CD14-positive monocyte (primary cell): ENCODE results near the gene TSPAN18. TPM values are rescaled to one million over a fixed set of nuclear protein-coding genes. Genes with fewer than 3 reads are reported as not detected.

Source experiments
- DNase-seq, 3 donors: peaks; one replicate each; pipeline ENCODE4 v3.0.0-alpha.2; 2011 to 2022
- H2AFZ ChIP-seq: 2 replicates; pipeline ENCODE4 v1.6.0; 2012; ENCODE audit warnings: mild to moderate bottlenecking, low read depth, low read length, inconsistent platforms; ENCODE audit not compliant: insufficient read depth, poor library complexity, severe bottlenecking
- H3K27ac ChIP-seq, 2 donors: 1 replicate in 1 of 2; 2 replicates in 1 of 2; pipeline ENCODE4 v1.5.1; 2012 to 2013; ENCODE audit warnings: low read length in 2 of 2, control low read depth in 1 of 2, inconsistent platforms in 1 of 2, low read depth in 1 of 2, mild to moderate bottlenecking in 1 of 2
- H3K27me3 ChIP-seq, 2 donors: one replicate each; pipeline versions ENCODE4 v1.6.0 to v1.6.1; 2011 to 2013; ENCODE audit warnings: low read length in 2 of 2; ENCODE audit not compliant: control insufficient read depth in 2 of 2, insufficient read depth in 2 of 2
- H3K36me3 ChIP-seq, 2 donors: replicated peaks in 1 of 2; 1 replicate in 1 of 2; 2 replicates in 1 of 2; pipeline versions ENCODE4 v1.5.1 to v1.6.1; 2012 to 2013; ENCODE audit warnings: low read length in 2 of 2, control low read depth in 1 of 2, inconsistent platforms in 1 of 2, mild to moderate bottlenecking in 1 of 2; ENCODE audit not compliant: insufficient read depth in 2 of 2, control insufficient read depth in 1 of 2
- H3K4me1 ChIP-seq, 2 donors: 1 replicate in 1 of 2; 2 replicates in 1 of 2; pipeline versions ENCODE4 v1.5.1 to v1.6.1; 2012 to 2013; ENCODE audit warnings: low read length in 2 of 2, control low read depth in 1 of 2, inconsistent platforms in 1 of 2, mild to moderate bottlenecking in 1 of 2, moderate library complexity in 1 of 2; ENCODE audit not compliant: insufficient read depth in 2 of 2, control insufficient read depth in 1 of 2
- H3K4me2 ChIP-seq: replicated peaks from 2 replicates; pipeline ENCODE3; 2012; ENCODE audit warnings: low read length, moderate library complexity, mild to moderate bottlenecking; ENCODE audit not compliant: poor library complexity, severe bottlenecking; ENCODE audit errors: extremely low read depth
- H3K4me3 ChIP-seq, 3 experiments: fragments of 200-600 bp in 1 of 3; sonication (generic) in 1 of 3; replicated peaks in 1 of 3; 1 replicate in 2 of 3; 2 replicates in 1 of 3; pipeline ENCODE4 v1.5.1; 2011 to 2013; ENCODE audit warnings: low read length in 3 of 3, mild to moderate bottlenecking in 3 of 3, control low read depth in 2 of 3, low read depth in 2 of 3, inconsistent platforms in 1 of 3, moderate library complexity in 1 of 3
- H3K79me2 ChIP-seq: 2 replicates; pipeline ENCODE4 v1.6.0; 2012; ENCODE audit warnings: mild to moderate bottlenecking, control low read depth, inconsistent platforms, low read length, moderate library complexity; ENCODE audit not compliant: insufficient read depth
- H3K9ac ChIP-seq: 2 replicates; pipeline ENCODE4 v1.6.0; 2017; ENCODE audit warnings: low read length, mild to moderate bottlenecking; ENCODE audit not compliant: insufficient read depth, poor library complexity, severe bottlenecking
- H3K9me3 ChIP-seq, 2 donors: replicated peaks in 1 of 2; 1 replicate in 1 of 2; 2 replicates in 1 of 2; pipeline versions ENCODE4 v1.5.1 to v1.6.1; 2012 to 2013; ENCODE audit warnings: low read length in 2 of 2, control low read depth in 1 of 2; ENCODE audit not compliant: control insufficient read depth in 1 of 2, insufficient read depth in 1 of 2
- H4K20me1 ChIP-seq: 2 replicates; pipeline ENCODE4 v1.6.0; 2012; ENCODE audit warnings: mild to moderate bottlenecking, low read length, control low read depth, moderate library complexity; ENCODE audit not compliant: insufficient read depth
- H3K27ac Mint-ChIP-seq, 7 donors: one replicate each; pipeline ENCODE4 v1.8.0; 2020; ENCODE audit warnings: mild to moderate bottlenecking in 7 of 7, mixed read lengths in 7 of 7, moderate library complexity in 6 of 7, inconsistent platforms in 2 of 7
- H3K27me3 Mint-ChIP-seq, 3 donors: one replicate each; pipeline ENCODE4 v1.8.0; 2021 to 2022; ENCODE audit warnings: low read depth in 3 of 3, mild to moderate bottlenecking in 3 of 3, mixed read lengths in 3 of 3, moderate library complexity in 3 of 3, inconsistent platforms in 1 of 3
- H3K36me3 Mint-ChIP-seq, 2 donors: one replicate each; pipeline ENCODE4 v1.8.0; 2020; ENCODE audit warnings: mixed read lengths in 2 of 2, inconsistent platforms in 1 of 2, mild to moderate bottlenecking in 1 of 2
- H3K4me1 Mint-ChIP-seq: one replicate; pipeline ENCODE4 v1.8.0; 2020; ENCODE audit warnings: mild to moderate bottlenecking, mixed read lengths
- H3K4me3 Mint-ChIP-seq, 2 donors: one replicate each; pipeline ENCODE4 v1.8.0; 2020; ENCODE audit warnings: mild to moderate bottlenecking in 2 of 2, mixed read lengths in 2 of 2, moderate library complexity in 1 of 2
- H3K9me3 Mint-ChIP-seq, 7 donors: one replicate each; pipeline ENCODE4 v1.8.0; 2020 to 2022; ENCODE audit warnings: mixed read lengths in 7 of 7, mild to moderate bottlenecking in 6 of 7, moderate library complexity in 6 of 7, inconsistent platforms in 2 of 7
- WGBS: methylation state at CpG from one replicate; pipeline ENCODE4 v1.1.5; 2013; ENCODE audit warnings: missing lambda C conversion rate; ENCODE audit not compliant: insufficient coverage; 5-methylcytosine and 5-hydroxymethylcytosine counted together
- intact Hi-C, 2 donors: fragments of 100-400 bp; cut with micrococcal nuclease; formaldehyde crosslinking; loops; one replicate each; pipeline versions ENCODE4 v1.15.0 to v1.15.1; 2023
- polyA plus RNA-seq, 3 donors: library from polyadenylated mRNA; depleted of rRNA in 1 of 3; unstranded in 2 of 3; stranded (reverse) in 1 of 3; fragments of 300-500 nt in 2 of 3; fragments of >200 nt in 1 of 3; fragmentation: Illumina TruSeq in 2 of 3; gene quantifications; 1 replicate in 2 of 3; 2 replicates in 1 of 3; pipeline ENCODE4 v1.2.3, GENCODE V29; 2012 to 2021
- TF ChIP-seq, protein P1 (sequence below): fragments of 200-600 bp; IDR thresholded peaks from one replicate; pipeline ENCODE4 v1.8.0; 2022; ENCODE audit warnings: antibody characterized with exemption, mild to moderate bottlenecking

TSPAN18 gene
- polyA plus RNA-seq, 3 donors, result not detected

DNA sequence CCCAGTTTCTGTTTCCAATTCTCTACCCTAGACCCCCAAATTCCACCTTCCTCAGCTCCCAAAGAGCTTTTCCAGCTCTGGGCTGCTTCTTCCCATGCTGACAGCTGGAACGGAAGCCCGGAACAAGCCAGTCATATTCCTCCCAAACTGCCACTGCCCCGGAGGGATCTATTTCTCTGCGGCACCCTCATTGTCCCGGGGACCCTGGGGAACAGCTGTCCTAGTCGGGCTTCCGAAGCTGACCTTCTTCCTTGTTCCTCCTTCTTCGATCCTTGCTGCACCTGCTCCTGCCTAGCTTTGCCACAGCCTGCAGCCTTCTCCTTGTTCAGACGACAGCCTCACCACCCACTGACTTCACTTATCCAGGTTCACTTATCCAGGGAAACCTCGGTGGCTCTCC, 105.7 kb downstream of the TSPAN18 start:
- no peak overlapping the region for H3K27ac Mint-ChIP-seq
- Histone ChIP-seq H3K9ac (no peak overlapping the region), H3K27me3 (no peaks in the 10 kb centered on the region), H3K36me3 (no peaks in the 10 kb centered on the region), H2AFZ (no peak overlapping the region), H3K4me2 (no peak overlapping the region), H3K79me2 (no peaks in the 10 kb centered on the region), H4K20me1 (no peaks in the 10 kb centered on the region), H3K9me3 (no peaks in the 10 kb centered on the region), H3K4me1 (peaks cover 4 to 8% of the 10 kb centered on the region in 2 donors), H3K27ac (no peak overlapping the region), H3K4me3 (no peak overlapping the region)
- DNase-seq, result no peak
- H3K27me3 Mint-ChIP-seq, result peaks cover 0 to 6% (median 2%) of the 10 kb centered on the region in 3 donors
- H3K9me3 Mint-ChIP-seq, result peaks cover 0 to 11% (median 2%) of the 10 kb centered on the region in 7 donors
- TF ChIP-seq, protein P1, sequence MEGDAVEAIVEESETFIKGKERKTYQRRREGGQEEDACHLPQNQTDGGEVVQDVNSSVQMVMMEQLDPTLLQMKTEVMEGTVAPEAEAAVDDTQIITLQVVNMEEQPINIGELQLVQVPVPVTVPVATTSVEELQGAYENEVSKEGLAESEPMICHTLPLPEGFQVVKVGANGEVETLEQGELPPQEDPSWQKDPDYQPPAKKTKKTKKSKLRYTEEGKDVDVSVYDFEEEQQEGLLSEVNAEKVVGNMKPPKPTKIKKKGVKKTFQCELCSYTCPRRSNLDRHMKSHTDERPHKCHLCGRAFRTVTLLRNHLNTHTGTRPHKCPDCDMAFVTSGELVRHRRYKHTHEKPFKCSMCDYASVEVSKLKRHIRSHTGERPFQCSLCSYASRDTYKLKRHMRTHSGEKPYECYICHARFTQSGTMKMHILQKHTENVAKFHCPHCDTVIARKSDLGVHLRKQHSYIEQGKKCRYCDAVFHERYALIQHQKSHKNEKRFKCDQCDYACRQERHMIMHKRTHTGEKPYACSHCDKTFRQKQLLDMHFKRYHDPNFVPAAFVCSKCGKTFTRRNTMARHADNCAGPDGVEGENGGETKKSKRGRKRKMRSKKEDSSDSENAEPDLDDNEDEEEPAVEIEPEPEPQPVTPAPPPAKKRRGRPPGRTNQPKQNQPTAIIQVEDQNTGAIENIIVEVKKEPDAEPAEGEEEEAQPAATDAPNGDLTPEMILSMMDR, result no peak
- intact Hi-C loops, result no loop called here
- peaks cover 15% of the 10 kb centered on the region for H3K4me1 Mint-ChIP-seq
- H3K4me3 Mint-ChIP-seq, result no peak overlapping the region
- H3K36me3 Mint-ChIP-seq, result no peaks in the 10 kb centered on the region
- WGBS, result 80% methylated on average over 9 of the region's 10 CpGs

DNA sequence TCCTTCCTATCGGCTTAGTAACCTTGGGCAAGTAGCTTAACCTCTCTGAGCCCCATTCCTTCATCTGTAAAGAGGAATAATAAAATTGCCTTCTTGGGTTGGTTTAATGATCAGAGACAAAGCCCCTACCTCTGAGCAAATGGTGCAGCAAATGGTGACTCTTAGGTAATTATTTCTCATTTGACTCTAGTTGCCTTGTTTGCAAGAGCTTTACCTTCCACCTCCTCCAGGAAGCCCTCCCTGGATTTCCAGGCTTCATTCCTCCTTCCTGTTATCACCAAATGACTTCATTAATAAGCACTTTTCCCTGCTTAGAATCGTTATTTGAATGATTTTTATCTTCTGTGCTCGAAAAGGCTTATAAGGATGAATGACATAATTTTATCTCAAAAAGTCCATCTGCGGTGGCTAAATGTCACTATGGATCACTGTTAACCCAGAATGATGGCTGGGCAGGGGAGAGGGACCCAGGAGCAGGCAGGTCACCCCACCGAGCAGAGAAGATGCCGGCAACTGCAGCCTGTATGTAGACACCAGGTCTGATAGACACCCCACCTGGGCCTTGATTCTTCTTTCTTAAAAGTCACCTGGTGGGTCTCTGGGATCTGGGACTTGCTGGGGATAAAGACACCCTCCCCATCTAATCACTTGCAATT, 106.6 kb downstream of the TSPAN18 start:
- Histone ChIP-seq H3K4me3 (no peak overlapping the region), H3K36me3 (no peaks in the 10 kb centered on the region), H3K27me3 (no peaks in the 10 kb centered on the region), H3K9ac (no peak overlapping the region), H2AFZ (no peak overlapping the region), H3K4me1 (peaks cover 4 to 8% of the 10 kb centered on the region in 2 donors), H4K20me1 (no peaks in the 10 kb centered on the region), H3K79me2 (no peaks in the 10 kb centered on the region), H3K27ac (no peak overlapping the region), H3K4me2 (no peak overlapping the region), H3K9me3 (no peaks in the 10 kb centered on the region)
- no peak overlapping the region for H3K27ac Mint-ChIP-seq
- H3K27me3 Mint-ChIP-seq, result peaks cover 2 to 4% (median 4%) of the 10 kb centered on the region in 3 donors
- H3K4me1 Mint-ChIP-seq, result peaks cover 15% of the 10 kb centered on the region
- TF ChIP-seq, protein P1, result no peak
- peaks cover 0 to 11% (median 2%) of the 10 kb centered on the region in 7 donors for H3K9me3 Mint-ChIP-seq
- intact Hi-C loops, result no loop called here
- DNase-seq, result no peak
- WGBS, result no CpG with 5 or more reads among the region's 6 CpGs
- H3K36me3 Mint-ChIP-seq, result no peaks in the 10 kb centered on the region
- H3K4me3 Mint-ChIP-seq, result no peak overlapping the region
